Right cardiac atrium (tissue), 5 donors: ENCODE results near the gene MTA3. TPM values are rescaled to one million over a fixed set of nuclear protein-coding genes. Genes with fewer than 3 reads are reported as not detected.

Experiments
- ATAC-seq, 2 donors: fragments of 200-7000 bp; cut with Tn5 transposase; one replicate each; pipeline versions ENCODE4 v1.8.0 to v1.9.1; 2020; ENCODE audit warnings: moderate library complexity in 2 of 2, mild to moderate bottlenecking in 1 of 2
- DNase-seq, 3 donors: peaks; one replicate each; pipeline ENCODE4 v3.0.0-alpha.2; 2020
- H3K27ac ChIP-seq: one replicate; pipeline ENCODE4 v1.5.1; 2013; ENCODE audit warnings: mild to moderate bottlenecking, low read length, control low read depth, moderate library complexity
- H3K27me3 ChIP-seq: one replicate; pipeline ENCODE4 v1.6.1; 2013; ENCODE audit not compliant: control insufficient read depth, insufficient read depth
- H3K4me1 ChIP-seq: one replicate; pipeline ENCODE4 v1.6.1; 2013; ENCODE audit warnings: low read length; ENCODE audit not compliant: control insufficient read depth, insufficient read depth
- H3K4me3 ChIP-seq: one replicate; pipeline ENCODE4 v1.5.1; 2013; ENCODE audit warnings: low read length, control low read depth
- H3K9me3 ChIP-seq: one replicate; pipeline ENCODE4 v1.6.1; 2013; ENCODE audit warnings: low read length; ENCODE audit not compliant: control insufficient read depth
- WGBS: extraction: QIAGEN DNeasy Blood & Tissue Kit; methylation state at CpG from one replicate; pipeline ENCODE4 v1.1.7; 2013; 5-methylcytosine and 5-hydroxymethylcytosine counted together
- intact Hi-C, 4 donors: fragments of 100-400 bp; cut with DNase I; formaldehyde crosslinking; loops; one replicate each; pipeline versions ENCODE4 v1.11.0 to v1.14.0; 2022 to 2023
- polyA plus RNA-seq: library from polyadenylated mRNA; stranded (reverse); fragments of 200-250 nt; gene quantifications from one replicate; pipeline ENCODE4 v1.2.3, GENCODE V29; 2013
- total RNA-seq, 4 donors: library from RNA; stranded (reverse); fragmentation: NEBNext Ultra II Directional; extraction: Animal tissue kit (Norgen Biotek cat#: 25700); gene quantifications; one replicate each; pipeline ENCODE4 v1.2.1, GENCODE V29; 2021
- donor health status: healthy with polysubstance abuse.
- donor health status: DM: no; HTN: yes; CAD: no.
- donor health status: DM: no; HTN: no; CAD: no.
- donor health status: DM: no; HTN: yes; CAD: no; lungs with severe emphysema.
- donor health status: DM: yes; HTN: yes; CAD: no.

The MTA3 gene
- total and polyA plus RNA-seq, 5 donors = 24.6 to 31.0 (median 27.6) TPM

GRCh38 chr2:42777883-42778805, 209.7 kb downstream of the MTA3 start:
- H3K4me1 ChIP-seq = no peaks in the 10 kb centered on the region
- ATAC-seq = no peak
- WGBS = 97% methylated on average over 3 of the region's 3 CpGs

GRCh38 chr2:42781181-42781580, 212.7 kb downstream of the MTA3 start:
- Histone ChIP-seq H3K4me1 (no peaks in the 10 kb centered on the region), H3K27me3 (no peaks in the 10 kb centered on the region), H3K4me3 (no peak overlapping the region), H3K9me3 (no peaks in the 10 kb centered on the region), H3K27ac (no peak overlapping the region)
- intact Hi-C loops = no loop called here
- no peak for DNase-seq
- no peak for ATAC-seq
- WGBS = 89% methylated on average over 1 of the region's 1 CpG

More at GRCh38 chr2:42777883-42778805, 209.7 kb downstream of the MTA3 start:
- H3K27ac ChIP-seq = no peak overlapping the region
- no peaks in the 10 kb centered on the region for H3K9me3 ChIP-seq
- DNase-seq = no peak
- no peaks in the 10 kb centered on the region for H3K27me3 ChIP-seq
- no peak overlapping the region for H3K4me3 ChIP-seq
- intact Hi-C loops = no loop called here

GRCh38 chr2:42783511-42783910, 215.1 kb downstream of the MTA3 start:
- DNase-seq = no peak
- intact Hi-C loops = no loop called here
- H3K27me3 ChIP-seq = no peaks in the 10 kb centered on the region
- WGBS = 95% methylated on average over 9 of the region's 9 CpGs
- no peak for ATAC-seq
- H3K9me3 ChIP-seq = no peaks in the 10 kb centered on the region
- no peaks in the 10 kb centered on the region for H3K4me1 ChIP-seq
- H3K4me3 ChIP-seq = no peak overlapping the region
- H3K27ac ChIP-seq = no peak overlapping the region

DNA sequence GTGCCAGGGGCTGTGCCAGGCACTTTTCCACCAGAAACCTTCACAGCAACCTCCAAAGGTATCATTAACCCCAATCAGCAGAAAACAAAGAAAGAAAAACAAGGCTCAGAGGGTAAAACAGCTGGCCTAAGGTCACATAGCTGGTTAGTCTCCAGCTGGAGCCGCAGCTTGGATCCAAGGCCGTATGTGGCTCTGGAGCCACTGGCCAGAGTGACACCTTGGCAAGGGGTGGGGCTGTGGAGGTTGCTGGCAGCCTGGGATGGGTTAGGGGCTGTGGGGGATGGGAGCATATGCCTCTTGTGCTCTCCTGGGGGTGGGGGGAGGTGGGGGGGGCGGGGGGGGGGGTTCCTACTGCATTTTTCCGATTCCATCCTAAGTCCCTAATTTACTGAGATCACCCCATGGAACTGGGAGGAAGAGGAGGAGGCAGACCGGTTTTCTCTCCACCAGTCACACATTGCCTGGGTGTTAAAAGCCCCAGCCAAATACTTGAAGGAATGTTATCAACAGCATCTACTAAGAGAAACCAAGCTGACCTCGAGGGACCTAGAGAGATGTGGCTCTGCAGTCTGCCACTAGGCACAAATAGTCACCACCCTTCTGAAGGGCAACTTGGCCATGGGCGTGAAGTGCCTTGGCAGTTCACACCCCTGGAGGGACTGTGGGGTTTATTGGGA, 215.9 kb downstream of the MTA3 start:
- no peak overlapping the region for H3K27ac ChIP-seq
- DNase-seq = no peak
- H3K27me3 ChIP-seq = no peaks in the 10 kb centered on the region
- 79% methylated on average over 6 of the region's 7 CpGs for WGBS
- H3K4me3 ChIP-seq = no peak overlapping the region
- H3K9me3 ChIP-seq = no peaks in the 10 kb centered on the region
- no peaks in the 10 kb centered on the region for H3K4me1 ChIP-seq
- intact Hi-C loops = no loop called here
- ATAC-seq = no peak

DNA sequence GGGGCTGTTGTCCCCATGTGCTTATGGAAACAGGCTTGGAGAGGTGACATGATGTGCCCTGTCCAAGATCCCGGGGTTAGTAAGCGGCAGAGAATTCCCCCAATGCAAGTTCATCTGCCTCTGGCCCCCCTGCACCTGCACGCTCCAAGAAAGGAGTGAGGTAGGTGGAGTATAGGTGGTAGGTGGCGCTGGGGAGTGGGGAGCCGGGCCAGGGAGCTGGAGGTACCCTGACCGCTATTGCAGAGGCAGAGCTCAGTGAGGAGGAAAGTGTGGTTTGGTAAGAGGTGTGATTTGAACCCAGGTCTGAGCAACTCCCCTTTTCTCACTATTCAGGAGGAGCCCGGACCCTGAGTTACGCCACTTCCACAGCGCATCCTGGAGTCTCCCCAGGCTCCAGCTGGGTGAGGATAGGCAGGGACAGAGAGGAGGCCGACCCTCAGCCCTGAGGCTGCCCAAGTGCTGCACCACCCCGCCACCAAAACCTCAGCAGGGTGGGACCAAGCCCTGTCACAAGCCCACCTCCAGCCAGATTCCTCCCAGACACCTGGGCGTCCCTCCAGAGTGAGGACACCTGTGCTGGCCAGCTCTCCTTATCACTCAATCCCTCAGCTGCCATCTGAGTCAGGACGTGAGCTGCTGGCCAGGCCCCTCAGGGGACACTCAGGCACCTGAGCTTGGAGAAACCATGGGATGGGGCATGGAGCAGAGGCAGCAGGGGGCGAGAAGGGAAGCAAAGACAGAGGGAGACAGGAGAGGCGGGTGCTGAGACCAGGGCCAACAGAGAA, 218.3 kb downstream of the MTA3 start:
- Histone ChIP-seq H3K4me3 (no peak overlapping the region), H3K4me1 (peaks cover 2% of the 10 kb centered on the region), H3K9me3 (no peaks in the 10 kb centered on the region), H3K27me3 (no peaks in the 10 kb centered on the region), H3K27ac (no peak overlapping the region)
- no peak for ATAC-seq
- intact Hi-C loops = no loop called here
- 82% methylated on average over 15 of the region's 15 CpGs for WGBS
- DNase-seq = no peak

DNA sequence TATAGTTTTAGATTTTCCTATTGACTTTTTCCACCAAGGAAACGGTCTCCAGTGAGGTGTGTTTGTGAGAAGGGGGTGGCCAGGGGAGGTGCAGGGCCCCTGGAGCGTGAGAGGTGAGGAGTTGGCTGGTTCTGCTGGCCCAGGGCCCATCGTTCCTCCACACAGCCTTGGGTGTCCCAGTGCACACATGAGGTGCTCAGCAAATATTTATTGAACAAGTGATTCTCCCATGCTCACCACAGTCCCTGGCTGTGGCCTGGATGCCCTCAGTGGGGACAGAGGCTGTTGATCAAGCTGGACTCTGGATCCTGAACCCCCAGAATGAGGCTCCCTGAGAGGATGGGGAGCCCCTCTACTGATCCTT, 219.0 kb downstream of the MTA3 start:
- Histone ChIP-seq H3K9me3 (no peaks in the 10 kb centered on the region), H3K4me3 (no peak overlapping the region), H3K4me1 (peaks cover 2% of the 10 kb centered on the region), H3K27ac (no peak overlapping the region), H3K27me3 (no peaks in the 10 kb centered on the region)
- ATAC-seq (no peak), DNase-seq (peak in 1 of 3 donors; percentile 45)
- intact Hi-C loops = no loop called here
- WGBS = 95% methylated on average over 3 of the region's 3 CpGs

DNA sequence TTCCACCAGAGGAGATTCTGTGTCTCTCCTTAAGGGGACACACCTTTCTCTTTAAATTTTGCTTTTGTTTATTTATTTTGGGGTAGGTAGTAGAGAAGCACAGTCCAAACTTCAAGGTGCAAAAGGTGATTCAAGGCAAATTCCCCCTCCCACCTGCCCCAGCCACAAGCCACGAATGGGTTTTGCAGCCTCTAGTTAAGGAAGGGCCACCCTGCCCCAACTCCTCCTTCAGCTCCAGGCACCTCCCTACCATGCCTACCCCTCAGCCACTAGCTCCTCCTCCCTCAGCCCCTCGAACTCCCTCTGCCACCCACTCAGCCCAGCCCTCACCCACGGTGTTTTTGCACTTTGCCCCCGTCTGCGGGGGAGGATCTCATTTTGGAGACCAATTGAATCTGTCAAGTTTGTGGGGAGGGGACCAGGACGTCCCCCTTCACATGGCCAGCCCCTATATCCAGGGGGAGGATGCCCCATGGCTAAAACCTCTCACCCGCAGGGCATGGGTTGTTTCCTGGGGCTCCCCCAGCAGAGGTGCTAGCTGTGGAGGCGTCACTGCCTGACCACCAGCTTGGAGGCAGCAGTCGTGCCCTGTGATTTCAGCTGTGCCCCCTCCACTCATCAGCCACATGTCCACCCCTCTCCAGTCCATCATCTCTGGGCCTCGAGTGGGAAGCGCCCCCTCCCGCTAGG, 219.5 kb downstream of the MTA3 start:
- ATAC-seq (no peak), DNase-seq (no peak)
- no peak overlapping the region for H3K4me3 ChIP-seq
- 76% methylated on average over 12 of the region's 12 CpGs for WGBS
- H3K27me3 ChIP-seq = no peaks in the 10 kb centered on the region
- no peak overlapping the region for H3K27ac ChIP-seq
- H3K9me3 ChIP-seq = no peaks in the 10 kb centered on the region
- H3K4me1 ChIP-seq = peaks cover 2% of the 10 kb centered on the region
- intact Hi-C loops = no loop called here

DNA sequence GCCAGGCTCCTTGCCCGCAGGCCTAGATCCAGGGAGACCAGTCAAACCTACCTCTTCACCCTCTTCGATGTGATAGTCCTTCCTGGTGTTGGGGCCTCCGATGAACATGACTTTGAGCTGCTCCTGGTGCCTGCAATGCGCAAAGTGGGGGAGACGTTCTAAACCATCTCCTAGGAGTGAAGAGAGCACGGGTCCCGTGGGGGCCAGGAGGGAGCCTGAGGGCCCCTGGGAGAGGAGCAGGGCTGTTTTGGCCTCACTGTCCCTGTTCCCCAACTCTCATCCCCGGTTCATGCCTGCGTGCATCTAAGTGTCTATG, 220.0 kb downstream of the MTA3 start:
- Histone ChIP-seq H3K9me3 (no peaks in the 10 kb centered on the region), H3K4me3 (no peak overlapping the region), H3K27me3 (no peaks in the 10 kb centered on the region), H3K4me1 (peaks cover 2% of the 10 kb centered on the region), H3K27ac (no peak overlapping the region)
- no peak for DNase-seq
- intact Hi-C loops = no loop called here
- ATAC-seq = no peak
- WGBS = 73% methylated on average over 9 of the region's 9 CpGs

- 69% methylated on average over 4 of the region's 4 CpGs for WGBS
- ATAC-seq = no peak
- DNase-seq = no peak
- Histone ChIP-seq H3K9me3 (no peaks in the 10 kb centered on the region), H3K27me3 (no peaks in the 10 kb centered on the region), H3K4me3 (no peak overlapping the region), H3K4me1 (peaks cover 2% of the 10 kb centered on the region), H3K27ac (no peak overlapping the region)
- intact Hi-C loops = no loop called here
Observed at GRCh38 chr2:42788882-42789281, 220.4 kb downstream of the MTA3 start.

DNA sequence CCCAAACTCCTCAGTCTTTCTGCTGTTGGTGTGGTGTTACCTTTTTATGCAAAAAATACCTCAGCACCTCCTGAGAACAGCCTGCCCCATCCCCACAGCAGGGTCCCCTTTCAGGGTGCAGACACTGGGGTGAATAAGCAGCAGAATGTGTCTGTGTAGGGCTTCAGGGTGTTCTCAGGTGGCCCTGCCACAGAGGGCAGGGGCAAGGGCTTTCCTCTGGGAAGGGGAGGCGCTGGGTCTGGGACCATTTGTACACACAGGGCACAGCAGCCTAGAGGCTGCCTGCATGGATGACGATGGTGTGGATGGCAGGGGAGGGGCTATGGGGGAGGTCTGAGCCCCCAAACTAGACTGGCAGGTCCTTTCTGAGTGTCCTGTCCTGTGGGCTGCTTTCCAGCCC, 221.3 kb downstream of the MTA3 start:
- intact Hi-C loops = no loop called here
- H3K4me3 ChIP-seq = no peak overlapping the region
- H3K9me3 ChIP-seq = no peaks in the 10 kb centered on the region
- no peaks in the 10 kb centered on the region for H3K27me3 ChIP-seq
- H3K4me1 ChIP-seq = peaks cover 2% of the 10 kb centered on the region
- DNase-seq (no peak), ATAC-seq (no peak)
- no peak overlapping the region for H3K27ac ChIP-seq
- WGBS = 88% methylated on average over 2 of the region's 2 CpGs
